D721Med (cell line): ENCODE results near the gene QARS1.

Experiments
- DNase-seq: peaks from one replicate; pipeline ENCODE4 v3.0.0; 2011; ENCODE audit warnings: low spot score; ENCODE audit not compliant: insufficient read length
- FAIRE-seq: peaks from 2 replicates; lab custom pipeline; 2011; peaks lifted over from hg19 to GRCh38; lab: Jason Lieb, UNC
- CTCF ChIP-seq: IDR thresholded peaks from 2 replicates; pipeline ENCODE4 v1.5.1; 2012; ENCODE audit warnings: mild to moderate bottlenecking, control low read depth; ENCODE audit not compliant: insufficient read depth; ENCODE audit errors: missing control alignments

The QARS1 gene

DNA sequence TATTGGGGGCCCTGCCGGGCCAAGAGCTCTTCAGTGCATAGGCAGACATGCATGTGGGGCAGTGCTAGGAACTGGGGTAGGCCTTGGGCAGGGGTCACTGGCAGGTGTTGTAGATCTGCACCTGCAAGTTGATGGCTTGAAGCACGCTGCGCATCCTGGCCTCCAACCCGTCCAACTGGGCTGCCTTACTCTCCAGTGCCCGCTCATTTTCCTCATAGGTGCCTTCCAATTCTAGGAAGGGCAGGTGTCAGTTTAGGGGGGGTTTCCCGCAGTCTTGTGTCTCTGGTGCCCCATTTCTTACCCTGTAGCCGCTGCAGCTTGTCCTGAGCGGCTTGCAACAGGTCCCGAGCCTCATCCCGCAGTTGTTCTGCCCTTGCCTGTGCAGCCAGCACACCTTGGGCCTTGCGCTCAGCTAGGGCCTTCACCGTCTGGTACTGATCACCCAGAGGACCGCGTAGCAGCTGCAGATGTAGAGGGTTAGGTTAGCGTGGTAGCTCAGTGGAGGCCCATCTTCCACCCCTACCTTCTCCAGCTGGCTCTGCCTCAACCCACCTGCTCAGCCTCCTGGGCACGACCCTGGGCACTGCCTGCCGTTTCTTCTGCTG lies 16.7 kb upstream of the QARS1 start:
- FAIRE-seq (no peak), DNase-seq (no peak)
- no peak for TF ChIP-seq CTCF

- FAIRE-seq: no peak
- TF ChIP-seq CTCF: no peak
Measured at GRCh38 chr3:49120438-49121131, 16.0 kb upstream of the QARS1 start, which contains the start of gene USP19. TSS of gene USP19 (minus strand) at chr3:49120823. CDS start at chr3:49119145, 1,678 bp downstream.

DNA sequence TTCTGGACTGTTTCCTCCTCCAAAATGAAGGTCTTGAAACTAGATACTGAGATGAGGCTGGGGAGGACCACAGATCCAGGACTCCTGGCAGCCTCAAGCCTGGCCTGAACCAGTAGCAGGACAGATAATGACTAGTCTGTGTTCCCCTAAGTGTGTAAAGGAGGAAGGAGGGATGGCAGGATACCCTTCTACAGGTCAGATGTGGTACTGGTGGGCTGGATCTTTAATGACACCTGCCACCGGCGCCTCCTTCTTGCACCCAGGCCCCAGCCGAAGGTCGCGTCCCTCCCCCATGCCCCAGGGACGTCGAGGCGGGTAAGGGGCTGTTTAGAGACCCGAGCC lies 15.5 kb upstream of the QARS1 start:
- DNase-seq (no peak), FAIRE-seq (no peak)
- no peak for TF ChIP-seq CTCF

More at GRCh38 chr3:49120438-49121131, 16.0 kb upstream of the QARS1 start, which contains the start of gene USP19:
- DNase-seq: peak; percentile 99

- TF ChIP-seq CTCF: no peak
- DNase-seq (no peak), FAIRE-seq (no peak)
Measured at GRCh38 chr3:49119439-49119838, 14.9 kb upstream of the QARS1 start.

- no peak for FAIRE-seq
- no peak for DNase-seq
- TF ChIP-seq CTCF: no peak
Measured at GRCh38 chr3:49119036-49119435, 14.5 kb upstream of the QARS1 start.

DNA sequence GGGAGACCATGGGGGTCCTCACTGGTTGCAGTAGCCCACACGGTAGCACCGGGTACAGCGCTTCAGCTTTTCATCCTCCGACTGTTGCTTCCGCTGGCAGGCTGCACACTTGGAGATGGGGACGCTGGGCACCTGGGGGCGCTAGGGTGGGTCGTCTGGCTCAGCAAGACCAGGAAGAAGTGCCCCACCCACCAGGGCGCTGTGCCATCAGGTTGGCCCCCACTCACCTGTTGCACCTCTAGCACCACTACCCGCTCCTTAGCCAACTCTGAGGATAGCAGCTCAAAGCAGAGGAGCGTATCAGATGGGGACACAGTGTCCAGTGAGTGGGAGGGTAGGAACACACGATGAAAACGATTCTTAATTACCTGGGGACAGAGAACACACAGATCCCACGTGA lies 7.7 kb upstream of the QARS1 start:
- FAIRE-seq (no peak), DNase-seq (no peak)
- TF ChIP-seq CTCF: no peak

- FAIRE-seq: no peak
- no peak for TF ChIP-seq CTCF
- no peak for DNase-seq
Measured at GRCh38 chr3:49111347-49111746, 6.8 kb upstream of the QARS1 start.
